HG03196 (cell line): ENCODE data around the gene POLR3C.
"Not testable (repeated sequence)": the region's sequence is repeated elsewhere in the genome, so short reads cannot be mapped to it uniquely, and the experiment has no call there.

Experiments
- ATAC-seq: cut with Tn5 transposase; IDR thresholded peaks from one replicate; pipeline ENCODE4 v1.9.1; 2021; ENCODE audit not compliant: unreplicated experiment

POLR3C gene, protein sequence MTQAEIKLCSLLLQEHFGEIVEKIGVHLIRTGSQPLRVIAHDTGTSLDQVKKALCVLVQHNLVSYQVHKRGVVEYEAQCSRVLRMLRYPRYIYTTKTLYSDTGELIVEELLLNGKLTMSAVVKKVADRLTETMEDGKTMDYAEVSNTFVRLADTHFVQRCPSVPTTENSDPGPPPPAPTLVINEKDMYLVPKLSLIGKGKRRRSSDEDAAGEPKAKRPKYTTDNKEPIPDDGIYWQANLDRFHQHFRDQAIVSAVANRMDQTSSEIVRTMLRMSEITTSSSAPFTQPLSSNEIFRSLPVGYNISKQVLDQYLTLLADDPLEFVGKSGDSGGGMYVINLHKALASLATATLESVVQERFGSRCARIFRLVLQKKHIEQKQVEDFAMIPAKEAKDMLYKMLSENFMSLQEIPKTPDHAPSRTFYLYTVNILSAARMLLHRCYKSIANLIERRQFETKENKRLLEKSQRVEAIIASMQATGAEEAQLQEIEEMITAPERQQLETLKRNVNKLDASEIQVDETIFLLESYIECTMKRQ

GRCh38 chr1:145823565-145824498, at the start of gene POLR3C, which contains the start of gene RNF115:
POLR3C (plus strand) TSS chr1:145824200; CDS start chr1:145825777, 1,577 bp downstream.
RNF115 (minus strand) TSS chr1:145824095; CDS start chr1:145823873, 222 bp downstream.
- peak; percentile 76 for ATAC-seq

- ATAC-seq: no peak
Observed at GRCh38 chr1:145777357-145778145, 46.4 kb upstream of the POLR3C start.

GRCh38 chr1:145778146-145778540, 45.9 kb upstream of the POLR3C start:
- no peak for ATAC-seq

- ATAC-seq: no peak
Observed at GRCh38 chr1:145782272-145783099, 41.5 kb upstream of the POLR3C start.

- ATAC-seq: no peak
Observed at GRCh38 chr1:145784409-145784808, 39.6 kb upstream of the POLR3C start.

DNA sequence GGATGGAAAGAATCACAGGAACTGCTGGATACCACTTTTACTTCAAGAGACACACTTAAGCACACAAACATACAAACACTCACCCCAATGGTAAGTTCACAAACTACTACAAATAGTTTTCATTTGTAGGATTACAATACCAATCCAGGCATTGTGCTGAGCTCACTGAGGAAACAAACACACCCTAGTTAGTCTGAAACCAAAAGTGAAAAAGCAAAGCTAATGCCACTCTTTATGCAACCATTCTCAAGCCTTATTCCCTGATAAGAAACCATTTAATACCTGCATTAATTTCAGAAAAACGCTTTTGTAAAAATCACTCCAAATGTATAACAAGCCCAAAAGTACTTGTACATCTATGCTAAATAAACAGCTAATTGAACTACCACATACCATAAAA, 38.5 kb upstream of the POLR3C start:
- peak; percentile 74 for ATAC-seq

DNA sequence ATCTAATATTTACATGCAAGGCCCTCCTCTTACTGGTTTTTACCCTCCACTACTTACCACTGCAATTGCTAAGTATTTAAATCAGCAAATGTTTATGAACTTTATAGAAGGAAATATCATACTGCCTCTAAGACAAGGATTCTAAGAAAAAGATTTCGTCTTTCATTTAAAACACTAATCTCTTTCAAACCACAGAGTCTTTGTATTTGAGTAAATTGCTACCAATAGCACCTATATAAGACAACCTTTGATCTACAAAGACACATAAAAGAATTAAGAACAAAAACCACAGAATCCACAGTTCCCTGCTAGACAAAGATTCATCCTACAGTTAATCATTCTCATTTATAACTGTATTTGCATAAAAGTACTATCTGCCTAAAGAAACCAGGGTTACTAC, 37.7 kb upstream of the POLR3C start:
- no peak for ATAC-seq

GRCh38 chr1:145788580-145788979, 35.4 kb upstream of the POLR3C start:
- ATAC-seq: no peak

DNA sequence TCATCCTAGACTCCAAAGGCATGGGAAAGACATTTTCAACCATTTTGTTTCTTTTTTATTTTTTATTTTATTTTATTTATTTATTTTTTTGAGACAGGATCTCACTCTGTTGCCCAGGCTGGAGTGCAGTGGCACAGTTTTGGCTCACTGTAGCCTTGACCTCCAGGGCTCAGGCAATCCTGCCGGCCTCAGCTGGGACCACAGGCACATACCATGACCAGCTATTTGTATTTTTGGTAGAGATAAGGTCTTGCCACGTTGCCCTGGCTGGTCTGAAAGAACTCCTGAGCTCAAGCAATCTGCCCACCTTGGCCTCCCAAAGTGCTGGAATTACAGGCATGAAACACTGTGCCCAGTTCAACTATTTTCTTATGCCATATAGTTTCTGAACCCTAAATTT, 32.1 kb upstream of the POLR3C start:
- not testable (repeated sequence) for ATAC-seq

GRCh38 chr1:145792484-145792883, 31.5 kb upstream of the POLR3C start:
- ATAC-seq: no peak

- ATAC-seq: no peak
Observed at GRCh38 chr1:145795257-145795881, 28.6 kb upstream of the POLR3C start.

DNA sequence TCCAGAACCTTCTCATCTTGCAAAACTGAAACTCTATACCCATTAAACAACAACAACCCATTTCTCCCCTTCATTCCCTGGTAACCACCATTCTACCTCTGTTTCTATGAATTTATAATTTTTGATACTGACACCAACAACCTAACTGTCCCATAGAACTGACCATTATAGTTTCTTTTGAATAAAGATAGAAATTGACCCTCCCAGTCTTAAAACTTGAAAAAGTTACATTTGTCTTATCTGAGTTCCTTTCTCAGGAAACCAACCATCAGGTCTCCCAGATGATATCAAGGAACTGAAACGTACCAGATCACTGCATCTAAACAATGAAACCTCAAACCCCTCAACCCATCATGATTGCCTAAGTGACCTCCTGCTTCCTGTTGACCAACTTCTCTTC, 27.2 kb upstream of the POLR3C start:
- no peak for ATAC-seq

DNA sequence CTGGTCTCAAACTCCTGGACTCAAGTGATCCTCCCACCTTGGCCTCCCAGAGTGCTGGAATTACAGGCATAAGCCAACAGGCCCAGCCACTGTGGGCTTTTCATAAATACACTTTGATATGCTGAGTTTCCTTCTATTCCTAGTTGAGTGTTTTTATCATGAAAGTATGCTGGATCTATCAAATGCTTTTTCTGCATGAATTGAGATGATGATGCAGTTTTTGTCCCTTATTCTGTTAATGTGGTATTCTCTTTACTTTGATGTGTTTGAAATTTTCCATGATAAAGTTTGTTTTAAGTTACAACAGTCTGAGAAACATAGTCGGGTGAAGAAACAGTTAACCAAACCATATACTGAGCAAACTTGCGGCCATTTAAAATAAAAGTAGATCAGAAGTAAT, 24.2 kb upstream of the POLR3C start:
- ATAC-seq: no peak

DNA sequence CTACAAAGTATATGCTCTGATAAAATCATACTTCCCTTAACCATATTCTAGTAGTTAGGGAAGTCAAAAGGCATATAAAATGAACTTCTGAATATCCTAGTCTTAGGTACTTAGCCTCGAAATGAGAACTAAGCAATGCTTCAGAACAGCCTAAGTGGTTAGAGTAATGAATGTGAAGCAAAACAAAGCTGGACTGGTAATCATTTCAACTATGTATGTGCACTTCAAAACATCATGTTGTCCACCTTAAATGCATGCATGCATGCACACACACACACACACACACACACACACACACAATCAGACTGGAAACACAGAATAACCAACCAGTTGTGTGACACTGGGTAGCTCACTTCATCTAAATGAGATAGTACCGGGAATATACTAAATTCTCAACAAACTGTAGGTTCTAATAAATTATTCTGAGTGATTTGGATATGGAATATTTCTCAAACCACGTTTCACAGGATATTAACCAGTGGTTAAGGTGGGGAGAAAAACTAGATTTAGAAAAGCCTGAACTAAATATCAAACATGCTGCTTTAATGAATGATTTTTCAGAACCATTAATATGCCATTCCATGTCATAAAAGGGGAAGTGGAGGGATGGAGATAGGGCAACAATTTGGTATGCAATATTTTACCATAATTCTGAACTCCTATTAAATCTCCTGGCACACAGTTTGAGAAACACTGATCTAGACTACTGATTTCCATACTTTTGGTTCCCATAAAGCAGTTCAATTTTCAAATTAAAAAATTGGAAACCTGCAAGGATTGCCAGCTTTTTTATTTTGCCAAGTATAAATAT, 19.6 kb upstream of the POLR3C start:
- ATAC-seq: no peak

DNA sequence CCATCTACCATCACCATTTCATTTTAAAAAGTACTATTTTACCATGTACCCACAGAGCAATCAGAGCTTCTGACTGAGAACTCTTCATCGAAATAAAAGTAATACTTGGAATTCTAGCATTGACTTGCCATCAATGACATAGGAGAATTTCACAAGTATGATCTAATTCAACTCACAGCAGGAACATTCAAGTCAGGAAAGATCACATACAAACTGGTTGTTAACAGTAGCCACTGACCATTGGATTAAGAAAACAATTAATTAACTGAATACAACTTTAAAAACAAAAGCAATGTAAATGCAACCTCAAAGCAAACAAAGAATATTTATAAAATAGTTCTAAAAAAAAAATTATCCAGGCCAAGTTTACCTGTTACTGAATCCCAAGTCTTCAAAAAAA, 18.9 kb upstream of the POLR3C start:
- ATAC-seq: no peak

DNA sequence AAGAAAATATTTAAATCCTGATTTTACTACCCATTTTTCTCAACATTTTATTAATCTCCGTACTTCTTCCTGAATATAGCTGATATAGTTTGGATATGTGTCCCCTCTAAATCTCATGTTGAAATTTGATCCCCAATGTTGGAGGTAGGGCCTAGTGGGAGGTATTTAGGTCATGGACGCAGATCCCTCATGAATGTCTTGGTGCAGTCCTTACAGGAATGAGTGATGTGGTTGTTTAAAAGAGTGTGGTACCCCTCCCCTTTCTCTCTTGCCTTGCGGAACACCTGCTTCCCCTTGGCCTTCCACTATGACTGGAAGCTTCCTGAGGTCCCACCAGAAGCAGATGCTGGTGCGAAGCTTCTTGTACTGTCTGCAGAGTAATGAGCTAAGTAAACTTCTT, 17.6 kb upstream of the POLR3C start:
- no peak for ATAC-seq

DNA sequence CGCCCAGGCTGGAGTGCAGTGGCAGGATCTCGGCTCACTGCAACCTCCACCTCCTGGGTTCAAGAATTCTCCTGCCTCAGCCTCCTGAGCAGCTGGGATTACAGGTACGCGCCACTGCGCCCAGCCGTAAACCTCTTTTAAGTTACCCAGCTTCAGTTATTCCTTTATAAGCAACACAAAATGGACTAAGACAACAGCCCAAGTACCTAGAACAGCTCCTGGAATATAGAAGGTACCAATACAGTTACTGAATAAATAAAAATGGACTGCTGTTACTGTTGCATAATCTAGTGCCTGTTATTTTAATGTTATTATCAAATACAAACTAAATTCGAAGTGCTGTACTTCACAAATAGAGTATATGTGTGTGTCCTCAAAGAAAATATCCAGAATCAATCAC, 17.2 kb upstream of the POLR3C start:
- no peak for ATAC-seq

- not testable (repeated sequence) for ATAC-seq
Observed at GRCh38 chr1:145812977-145813810, 10.8 kb upstream of the POLR3C start.
